Measurements from ENCODE around the gene GRK1.

Gene GRK1

DNA sequence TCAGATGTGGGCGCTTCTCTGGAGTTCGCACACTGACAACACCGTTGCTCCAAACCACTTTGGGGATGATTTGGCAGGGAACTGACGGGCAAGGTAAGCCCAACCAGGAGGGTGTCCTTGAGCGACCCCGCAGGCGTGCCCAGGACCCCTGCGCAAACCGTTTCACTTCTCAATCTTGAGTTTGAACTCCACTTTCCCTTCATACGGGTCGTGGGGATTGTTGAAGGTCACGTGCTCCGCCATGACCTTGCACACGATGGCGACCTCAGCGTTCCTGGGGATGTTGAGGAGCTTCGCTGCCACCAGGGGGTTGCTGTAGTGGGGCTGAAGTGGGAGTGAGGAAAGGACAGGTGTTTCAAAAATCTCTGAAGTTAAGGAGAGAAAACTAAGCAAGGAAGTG, 17.8 kb upstream of the GRK1 start:
- H3K4me3 ChIP-seq (ENCODE audit: low read depth, low read length): no peak overlapping the region

DNA sequence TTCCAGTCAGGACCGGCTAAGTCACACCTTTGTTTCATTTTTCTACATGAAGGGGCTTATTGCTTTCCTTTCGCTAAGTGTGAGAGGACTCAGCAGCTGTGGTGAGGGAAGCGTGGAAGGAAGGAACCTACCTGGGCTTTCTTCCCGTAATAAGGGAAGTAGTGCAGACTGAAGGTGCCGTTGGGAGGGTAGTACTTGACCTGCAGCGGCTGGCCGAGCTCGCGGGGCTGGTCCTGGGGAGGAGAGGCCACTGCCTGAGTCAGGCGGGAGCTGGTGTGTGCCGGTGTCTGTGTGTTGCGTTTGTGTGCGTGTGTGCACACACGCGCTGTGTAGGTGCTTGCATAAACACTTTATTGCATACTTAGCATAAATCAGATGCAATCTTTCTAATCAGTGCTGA, 16.7 kb upstream of the GRK1 start:
- H3K4me3 ChIP-seq (ENCODE audit: low read depth, low read length): no peak overlapping the region

DNA sequence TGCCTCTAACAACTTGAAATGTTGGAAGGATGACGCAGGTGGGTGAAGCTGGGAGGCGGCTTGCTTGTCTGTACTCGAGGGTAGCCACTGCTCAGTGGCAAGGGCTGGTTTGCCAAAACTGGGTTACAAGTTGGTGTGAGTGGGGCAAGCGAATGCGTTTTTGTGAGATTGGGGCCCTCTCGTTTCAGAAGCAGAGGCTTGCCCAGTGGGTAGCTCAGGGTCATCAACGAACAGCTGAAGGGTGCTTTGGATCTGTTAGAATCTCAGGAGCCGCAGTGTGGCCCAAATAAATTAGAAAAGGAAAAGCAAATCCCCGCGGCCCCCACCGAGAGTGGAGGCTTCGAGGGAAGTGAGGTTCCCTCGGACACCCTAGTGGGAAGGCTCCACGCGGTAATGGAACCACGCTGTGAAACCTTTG, 16.3 kb upstream of the GRK1 start:
- no peak overlapping the region for H3K4me3 ChIP-seq (ENCODE audit: low read depth, low read length)

- H3K4me3 ChIP-seq (ENCODE audit: low read depth, low read length): no peak overlapping the region
Observed at GRCh38 chr13:113651511-113652403, 15.3 kb upstream of the GRK1 start.

DNA sequence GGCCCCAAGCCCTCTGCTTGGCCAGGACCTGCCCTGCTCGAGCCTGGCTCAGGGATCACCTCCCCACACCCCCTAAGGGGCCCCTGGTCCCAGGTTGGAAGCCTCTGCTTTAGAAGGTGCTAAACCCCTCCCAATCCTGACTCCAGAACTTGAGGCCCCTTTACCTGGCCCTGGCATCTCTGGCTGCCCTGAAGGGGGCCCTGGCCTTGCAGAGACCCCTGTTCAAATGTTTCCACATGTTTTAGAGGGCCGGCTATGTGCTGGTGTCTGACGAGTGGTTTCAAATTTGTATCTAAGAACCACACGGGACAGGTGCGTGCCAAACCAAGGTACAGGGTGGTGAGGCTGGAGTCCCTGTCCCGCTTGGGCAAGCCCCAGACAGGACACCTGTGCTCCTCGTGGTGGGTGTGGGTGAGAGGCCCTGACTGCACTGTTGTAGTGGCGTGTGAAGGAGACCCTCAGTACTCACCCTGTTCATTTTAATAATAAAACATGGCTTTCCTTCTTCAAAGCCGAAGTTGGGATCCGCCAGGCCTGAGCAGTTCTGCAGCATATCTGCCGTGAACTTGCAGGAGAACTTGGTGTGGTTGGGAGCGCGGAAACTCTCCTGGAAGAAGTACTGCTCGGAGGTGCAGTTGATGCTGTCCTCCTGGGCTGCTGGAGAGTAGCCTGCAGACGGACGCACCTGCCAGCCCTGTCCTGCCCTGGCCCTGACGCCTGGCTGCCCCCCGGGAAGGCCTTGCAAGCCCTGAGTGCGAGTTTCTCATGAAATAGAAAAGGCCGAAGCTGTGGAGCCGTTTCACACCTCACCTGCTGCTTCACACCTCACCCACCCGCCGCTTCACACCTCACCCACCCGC, 14.4 kb upstream of the GRK1 start:
- no peak overlapping the region for H3K4me3 ChIP-seq (ENCODE audit: low read depth, low read length)

DNA sequence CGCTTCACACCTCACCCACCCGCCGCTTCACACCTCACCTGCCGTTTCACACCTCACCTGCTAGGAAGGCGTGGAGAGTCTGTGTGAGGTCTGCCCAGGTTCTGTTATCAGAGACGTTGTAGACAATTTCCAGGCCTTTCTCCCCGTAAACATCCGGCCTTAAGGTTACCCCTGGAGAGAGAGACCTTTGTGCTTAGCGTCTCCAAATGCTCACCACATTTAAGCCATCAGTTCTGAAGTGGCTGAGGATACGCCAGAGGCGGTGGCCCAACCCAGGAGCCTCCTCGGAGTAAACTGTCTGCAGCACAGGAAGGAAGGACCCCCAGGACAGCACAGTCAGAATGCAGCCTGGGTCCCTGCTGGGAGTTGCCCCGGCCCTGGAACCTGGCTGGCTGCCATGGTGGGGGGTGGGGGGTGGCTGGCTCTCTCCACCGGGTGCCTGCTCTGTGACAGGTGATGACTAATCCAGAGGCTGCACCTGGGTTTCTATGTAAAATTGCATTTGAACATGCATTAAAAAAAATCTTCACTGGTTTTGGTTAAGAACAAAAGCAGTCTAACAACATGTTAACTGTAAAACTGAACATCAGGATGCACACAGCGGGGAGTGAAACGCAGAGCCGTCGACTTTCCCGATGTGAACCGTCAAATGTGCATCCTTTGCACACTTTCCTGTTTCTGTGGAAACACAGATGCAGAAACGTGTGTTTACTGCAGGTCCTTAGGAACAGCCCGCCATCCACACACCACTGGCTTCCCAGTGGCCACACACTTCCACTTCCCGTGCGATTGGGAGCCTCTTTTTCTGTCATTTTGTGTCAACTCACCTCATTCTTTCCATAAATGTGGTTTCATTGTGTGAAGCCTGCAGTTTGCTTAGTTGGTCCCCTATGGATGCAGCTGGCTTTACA, 13.5 kb upstream of the GRK1 start:
- no peak overlapping the region for H3K4me3 ChIP-seq (ENCODE audit: low read depth, low read length)

- H3K4me3 ChIP-seq (ENCODE audit: low read depth, low read length): no peak overlapping the region
Observed at GRCh38 chr13:113654175-113654560, 12.9 kb upstream of the GRK1 start.

DNA sequence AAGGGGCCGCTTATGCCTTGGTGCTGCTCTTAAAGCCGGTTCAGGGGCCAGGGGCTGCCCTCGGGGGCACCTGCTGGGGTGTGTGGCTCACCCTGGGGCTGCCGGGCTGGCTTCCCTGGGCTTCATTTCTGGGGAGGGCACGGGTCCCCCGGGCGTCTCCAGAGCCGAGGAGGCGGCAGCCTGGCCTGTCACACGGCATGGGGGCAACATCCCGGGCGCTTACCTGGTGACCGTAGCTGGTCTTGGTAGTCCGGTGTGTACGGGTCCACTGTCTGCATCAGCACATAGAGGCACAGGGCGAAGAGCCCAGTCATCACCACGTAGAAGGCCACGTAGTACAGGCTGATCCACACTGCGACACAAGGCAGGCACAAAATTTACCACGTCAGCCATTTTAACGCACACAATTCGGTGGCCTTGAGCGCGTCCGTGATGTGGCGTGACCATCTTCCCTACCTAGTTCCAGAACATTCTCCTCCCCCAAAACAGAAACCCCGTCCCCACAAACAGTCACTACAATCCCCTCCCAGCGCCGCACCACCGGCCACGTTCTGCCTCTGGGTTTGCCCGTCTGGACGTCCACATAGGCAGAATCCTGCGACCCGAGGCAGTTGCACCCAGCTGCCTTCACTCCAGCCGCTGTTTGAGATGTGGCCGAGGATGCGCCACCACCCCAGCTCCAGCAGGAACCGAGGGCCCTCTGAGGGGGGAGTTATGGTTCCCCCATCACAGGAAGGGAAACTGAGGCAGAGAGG, 12.3 kb upstream of the GRK1 start:
- H3K4me3 ChIP-seq (ENCODE audit: low read depth, low read length): no peak overlapping the region

GRCh38 chr13:113655346-113656002, 11.5 kb upstream of the GRK1 start:
- H3K4me3 ChIP-seq (ENCODE audit: low read depth, low read length): no peak overlapping the region

DNA sequence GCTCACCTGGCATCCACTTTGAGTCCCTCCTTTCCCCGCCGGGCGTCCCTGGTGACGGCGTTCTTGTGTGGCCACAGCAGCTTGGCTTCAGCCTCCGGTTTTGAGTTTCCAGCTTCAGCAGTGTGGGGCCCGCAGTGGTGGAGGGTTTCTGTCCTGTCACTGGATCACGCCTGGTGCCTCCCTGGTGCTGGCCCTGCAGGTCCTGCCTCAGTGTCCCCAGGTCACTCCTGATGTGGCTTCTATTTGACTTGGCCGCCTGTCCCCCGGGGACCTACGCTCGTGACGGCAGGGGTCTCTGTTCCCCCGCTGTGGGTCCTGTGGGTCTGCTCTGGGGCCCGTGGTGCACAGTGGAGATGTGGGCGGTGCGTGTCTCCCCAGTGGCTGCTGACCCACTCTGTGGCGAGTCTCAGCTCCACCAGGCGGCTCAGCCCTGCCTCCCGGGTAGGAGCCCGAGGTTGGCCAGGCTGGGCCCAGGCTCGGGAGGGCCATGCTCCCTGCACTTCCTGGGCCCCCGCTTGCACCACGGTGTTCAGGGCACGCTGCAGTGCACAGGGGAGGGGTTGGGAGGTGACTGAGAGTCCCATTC, 10.9 kb upstream of the GRK1 start:
- H3K4me3 ChIP-seq (ENCODE audit: low read depth, low read length): no peak overlapping the region

DNA sequence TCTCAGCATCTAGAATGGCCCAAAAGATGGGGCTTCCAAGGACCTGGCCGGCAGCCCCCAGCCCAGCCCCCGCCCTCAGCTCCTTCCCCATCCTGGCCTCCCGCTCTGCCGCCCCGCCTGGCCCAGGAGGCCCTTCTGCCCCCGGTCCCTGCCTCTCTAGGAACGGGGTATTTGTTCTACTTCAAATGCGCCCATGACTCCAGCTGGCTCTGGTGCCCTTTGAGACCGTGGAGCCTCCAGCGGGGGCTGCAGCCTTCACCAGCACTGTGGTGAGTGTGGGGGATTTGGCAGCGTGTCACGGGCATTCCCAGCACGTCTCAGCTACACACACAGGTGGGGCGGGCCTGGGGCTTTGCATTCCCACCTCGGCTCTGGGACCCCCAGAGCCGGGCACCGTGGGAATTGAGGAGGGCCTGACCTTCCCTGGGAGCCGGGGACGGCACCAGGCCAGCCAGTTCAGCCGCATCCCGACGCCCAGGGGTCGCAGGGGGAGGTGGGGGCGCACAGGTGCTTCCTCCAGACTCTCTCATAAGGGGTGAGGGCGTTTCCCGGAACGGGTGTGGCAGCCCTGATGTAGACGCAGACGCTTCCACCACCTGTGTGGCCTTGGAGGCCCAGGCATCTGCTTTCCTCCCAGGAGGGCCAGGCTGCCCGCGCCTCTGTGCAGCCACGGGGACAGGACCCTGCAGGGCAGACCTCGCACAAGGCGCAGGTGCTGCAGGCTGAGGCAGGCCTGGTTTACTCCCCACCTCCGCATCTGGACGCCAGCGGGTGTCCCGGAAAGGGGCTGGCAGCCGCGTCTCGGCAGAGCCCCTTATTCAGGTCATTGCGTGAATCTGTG, 10.0 kb upstream of the GRK1 start:
- no peak overlapping the region for H3K4me3 ChIP-seq (ENCODE audit: low read depth, low read length)

- no peak within 1 kb of the TSS for H3K4me3 ChIP-seq (ENCODE audit: low read depth, low read length)
Observed at GRCh38 chr13:113657851-113658741, 8.9 kb upstream of the GRK1 start, which contains the start of gene ATP4B. TSS of gene ATP4B (minus strand) at chr13:113658198. CDS start at chr13:113658144, 54 bp downstream.

GRCh38 chr13:113658836-113659235, 8.2 kb upstream of the GRK1 start:
- H3K4me3 ChIP-seq (ENCODE audit: low read depth, low read length): no peak overlapping the region

DNA sequence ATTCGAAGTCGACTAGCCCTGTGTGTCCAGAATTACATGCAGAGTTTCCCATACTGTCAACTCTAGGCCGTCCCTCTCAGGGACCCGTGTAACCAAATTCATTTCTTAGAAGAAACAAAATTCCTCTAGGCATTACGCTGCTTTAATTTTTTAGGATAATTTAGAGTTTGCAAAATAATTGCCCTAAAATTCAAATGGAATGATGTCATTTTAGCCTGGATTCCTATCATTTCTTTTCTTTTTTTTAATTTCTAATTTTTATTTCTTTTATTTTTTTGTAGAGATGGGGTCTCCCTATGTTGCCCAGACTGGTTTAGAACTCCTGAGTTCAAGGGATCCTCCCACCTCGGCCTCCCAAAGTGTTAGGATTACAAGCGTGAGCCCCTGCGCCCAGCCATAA, 7.7 kb upstream of the GRK1 start:
- H3K4me3 ChIP-seq (ENCODE audit: low read depth, low read length): no peak overlapping the region

- H3K4me3 ChIP-seq (ENCODE audit: low read depth, low read length): no peak overlapping the region
Observed at GRCh38 chr13:113660066-113660465, 7.0 kb upstream of the GRK1 start.

DNA sequence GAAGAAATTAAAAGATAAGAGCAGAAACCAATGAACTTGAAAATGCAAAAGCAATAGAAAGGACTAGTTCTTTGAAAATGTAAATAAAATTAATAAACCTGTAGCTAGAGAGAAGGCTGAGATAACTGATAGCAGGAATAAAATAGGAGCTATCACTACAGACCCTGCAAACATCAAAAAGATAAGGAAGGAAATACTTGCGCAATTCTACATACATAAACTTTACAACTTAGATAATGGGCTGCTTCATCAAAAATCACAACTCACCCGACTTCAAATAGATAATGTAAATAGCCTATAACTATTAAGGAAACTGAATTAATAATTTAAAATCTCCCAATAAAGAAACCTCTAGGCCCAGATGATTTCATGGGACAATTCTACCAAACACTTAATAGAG, 5.5 kb upstream of the GRK1 start:
- no peak overlapping the region for H3K4me3 ChIP-seq (ENCODE audit: low read depth, low read length)

DNA sequence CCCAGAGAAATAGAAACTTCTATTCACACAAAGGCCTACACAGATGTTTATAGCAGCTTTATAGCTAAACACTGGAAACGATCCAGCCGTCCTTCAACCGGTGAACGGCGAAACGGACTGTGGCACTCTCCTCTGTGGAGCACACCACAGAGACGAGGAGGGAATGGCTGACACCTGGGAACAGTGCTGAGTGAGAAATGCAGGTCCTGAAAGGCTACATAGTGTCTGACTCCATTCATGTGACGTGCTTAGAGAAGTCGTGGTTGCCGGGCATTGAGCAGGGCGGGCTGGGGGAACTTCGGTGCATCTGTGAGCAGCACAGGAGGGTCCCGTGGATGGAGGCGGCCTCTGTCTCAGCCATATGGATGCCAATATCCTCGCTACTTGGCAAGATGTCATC, 3.1 kb upstream of the GRK1 start:
- H3K4me3 ChIP-seq (ENCODE audit: low read depth, low read length): no peak overlapping the region

Measured in iPS-11a (cell line).